ENCODE measurements around the gene KRTAP12-2. TPM values are rescaled to one million over a fixed set of nuclear protein-coding genes. Genes with fewer than 3 reads are reported as not detected.

KRTAP12-2 gene
- total RNA-seq, 1 experiment from 2014 or later = 1.8 TPM

DNA sequence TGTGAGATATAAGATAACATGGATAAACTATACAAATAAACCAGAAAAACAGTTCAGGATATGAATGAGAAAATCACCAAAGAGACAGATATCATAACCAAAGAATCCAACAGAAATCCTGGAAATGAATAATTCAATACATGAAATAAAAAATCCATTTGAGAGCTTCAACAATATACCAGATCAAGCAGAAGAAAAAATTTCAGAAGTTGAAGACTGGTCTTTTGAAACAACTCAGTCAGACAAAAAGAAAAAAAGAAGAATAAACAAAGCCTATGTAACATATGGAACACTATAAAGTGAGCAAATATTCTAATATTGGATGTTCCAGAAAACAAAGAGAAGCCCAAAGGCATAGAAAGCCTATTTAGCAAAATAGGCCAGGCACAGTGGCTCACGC is 5.2 kb upstream of the KRTAP12-2 start:
- POLR2A ChIA-PET (ENCODE audit: low non-redundant PET) = no interaction called here

DNA sequence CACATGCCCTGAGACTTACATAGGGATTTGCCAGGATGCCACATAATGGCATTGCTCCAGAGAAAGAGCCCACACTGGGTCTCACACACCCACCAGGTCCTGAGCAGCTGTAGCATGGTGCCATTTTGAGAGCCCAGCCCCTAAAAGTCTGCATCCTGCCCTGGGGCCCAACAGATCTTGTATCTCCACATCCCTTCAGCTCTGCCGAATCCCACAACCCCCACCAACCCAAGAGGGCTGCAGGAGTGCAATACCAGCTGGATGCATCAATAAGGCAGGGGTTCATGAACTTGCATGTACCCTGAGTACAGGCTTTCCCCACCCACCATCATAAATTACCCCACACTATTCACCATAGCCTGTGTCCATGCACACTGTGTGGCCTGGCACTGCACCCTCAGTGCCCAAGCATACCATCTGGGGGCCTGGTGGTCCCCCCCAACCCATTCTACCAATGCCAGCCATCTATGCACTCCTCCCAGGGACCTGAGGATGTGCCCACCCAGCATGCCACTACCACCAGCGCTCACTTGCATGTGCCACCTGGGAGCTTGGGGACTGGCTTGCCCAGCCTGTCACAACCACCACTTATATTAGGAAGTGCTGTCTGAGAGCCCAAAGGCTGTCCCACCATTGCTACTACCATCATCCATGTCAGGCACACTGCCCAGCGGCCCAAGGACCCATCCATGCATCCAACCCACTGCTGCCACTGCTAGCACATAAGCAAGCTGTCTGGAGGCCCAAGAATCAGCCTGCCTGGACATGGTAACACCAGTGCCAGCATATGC is 4.1 kb upstream of the KRTAP12-2 start:
- Histone ChIP-seq H3K9me3 (ENCODE audit: low read depth, low read length, poor library complexity, severe bottlenecking) (peaks cover 28% of the 10 kb centered on the region), H3K4me3 (ENCODE audit: low read depth, low read length, poor library complexity, severe bottlenecking) (no peak overlapping the region), H3K27ac (ENCODE audit: low read depth, low read length, poor library complexity, severe bottlenecking) (no peak overlapping the region), H3K36me3 (ENCODE audit: insufficient read depth, low read length, poor library complexity, severe bottlenecking) (no peaks in the 10 kb centered on the region), H3K4me1 (ENCODE audit: insufficient read depth, low read length, poor library complexity, severe bottlenecking) (no peaks in the 10 kb centered on the region), H3K27me3 (replicated peaks; ENCODE audit: insufficient read depth, low read depth, low read length, poor library complexity) (no peaks in the 10 kb centered on the region)
- ChIA-PET POLR2A (ENCODE audit: low non-redundant PET) (no interaction called here), CTCF (no interaction called here)
- no peak for DNase-seq (ENCODE audit: low spot score)
- TF ChIP-seq, protein P1, sequence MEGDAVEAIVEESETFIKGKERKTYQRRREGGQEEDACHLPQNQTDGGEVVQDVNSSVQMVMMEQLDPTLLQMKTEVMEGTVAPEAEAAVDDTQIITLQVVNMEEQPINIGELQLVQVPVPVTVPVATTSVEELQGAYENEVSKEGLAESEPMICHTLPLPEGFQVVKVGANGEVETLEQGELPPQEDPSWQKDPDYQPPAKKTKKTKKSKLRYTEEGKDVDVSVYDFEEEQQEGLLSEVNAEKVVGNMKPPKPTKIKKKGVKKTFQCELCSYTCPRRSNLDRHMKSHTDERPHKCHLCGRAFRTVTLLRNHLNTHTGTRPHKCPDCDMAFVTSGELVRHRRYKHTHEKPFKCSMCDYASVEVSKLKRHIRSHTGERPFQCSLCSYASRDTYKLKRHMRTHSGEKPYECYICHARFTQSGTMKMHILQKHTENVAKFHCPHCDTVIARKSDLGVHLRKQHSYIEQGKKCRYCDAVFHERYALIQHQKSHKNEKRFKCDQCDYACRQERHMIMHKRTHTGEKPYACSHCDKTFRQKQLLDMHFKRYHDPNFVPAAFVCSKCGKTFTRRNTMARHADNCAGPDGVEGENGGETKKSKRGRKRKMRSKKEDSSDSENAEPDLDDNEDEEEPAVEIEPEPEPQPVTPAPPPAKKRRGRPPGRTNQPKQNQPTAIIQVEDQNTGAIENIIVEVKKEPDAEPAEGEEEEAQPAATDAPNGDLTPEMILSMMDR (conservative IDR thresholded peaks at IDR 0.05; ENCODE audit: low read depth, low read length) = no peak
- TF ChIP-seq EZH2 (IDR thresholded peaks at IDR 0.05; ENCODE audit: borderline replicate concordance, low read depth, low read length, poor library complexity, severe bottlenecking) = no peak
- BruUV-seq (replicated peaks) = no TSS peak
- intact Hi-C loops (cut with micrococcal nuclease; ENCODE audit: unreplicated experiment) = no loop called here

More for the DNA sequence above, 5.2 kb upstream of the KRTAP12-2 start:
- DNase-seq (ENCODE audit: low spot score) = no peak
- Histone ChIP-seq H3K4me1 (ENCODE audit: insufficient read depth, low read length, poor library complexity, severe bottlenecking) (no peaks in the 10 kb centered on the region), H3K4me3 (ENCODE audit: low read depth, low read length, poor library complexity, severe bottlenecking) (no peak overlapping the region), H3K27me3 (replicated peaks; ENCODE audit: insufficient read depth, low read depth, low read length, poor library complexity) (no peaks in the 10 kb centered on the region), H3K9me3 (ENCODE audit: low read depth, low read length, poor library complexity, severe bottlenecking) (peaks cover 28% of the 10 kb centered on the region), H3K36me3 (ENCODE audit: insufficient read depth, low read length, poor library complexity, severe bottlenecking) (no peaks in the 10 kb centered on the region), H3K27ac (ENCODE audit: low read depth, low read length, poor library complexity, severe bottlenecking) (no peak overlapping the region)
- BruUV-seq (replicated peaks) = no TSS peak
- CTCF ChIA-PET = no interaction called here
- TF ChIP-seq, protein P1 (conservative IDR thresholded peaks at IDR 0.05; ENCODE audit: low read depth, low read length) = no peak
- no peak for TF ChIP-seq EZH2 (IDR thresholded peaks at IDR 0.05; ENCODE audit: borderline replicate concordance, low read depth, low read length, poor library complexity, severe bottlenecking)
- intact Hi-C loops (cut with micrococcal nuclease; ENCODE audit: unreplicated experiment) = no loop called here

GRCh38 chr21:44667612-44668011 is 885 bp upstream of the KRTAP12-2 start:
- TF ChIP-seq, protein P1 (conservative IDR thresholded peaks at IDR 0.05; ENCODE audit: low read depth, low read length) = no peak
- no peak for TF ChIP-seq EZH2 (IDR thresholded peaks at IDR 0.05; ENCODE audit: borderline replicate concordance, low read depth, low read length, poor library complexity, severe bottlenecking)
- DNase-seq (ENCODE audit: low spot score) = no peak
- no peaks in the 10 kb centered on the region for H3K4me1 ChIP-seq (ENCODE audit: insufficient read depth, low read length, poor library complexity, severe bottlenecking)
- no peaks in the 10 kb centered on the region for H3K36me3 ChIP-seq (ENCODE audit: insufficient read depth, low read length, poor library complexity, severe bottlenecking)
- H3K4me3 ChIP-seq (ENCODE audit: low read depth, low read length, poor library complexity, severe bottlenecking) = no peak overlapping the region
- no TSS peak for BruUV-seq (replicated peaks)
- H3K27ac ChIP-seq (ENCODE audit: low read depth, low read length, poor library complexity, severe bottlenecking) = no peak overlapping the region
- ChIA-PET POLR2A (ENCODE audit: low non-redundant PET) (no interaction called here), CTCF (no interaction called here)
- H3K27me3 ChIP-seq (replicated peaks; ENCODE audit: insufficient read depth, low read depth, low read length, poor library complexity) = no peaks in the 10 kb centered on the region
- intact Hi-C loops (cut with micrococcal nuclease; ENCODE audit: unreplicated experiment) = no loop called here
- peaks cover 18% of the 10 kb centered on the region for H3K9me3 ChIP-seq (ENCODE audit: low read depth, low read length, poor library complexity, severe bottlenecking)

Data from A673 (cell line).